LNCAP (cell line): ENCODE measurements around the gene ETFBKMT.

Source experiments
- TF ChIP-seq, protein P1 (sequence below): fragments of 450-650 bp; IDR thresholded peaks from 2 replicates; pipeline ENCODE4 v1.5.1; 2017; ENCODE audit warnings: mild to moderate bottlenecking

The ETFBKMT gene

DNA sequence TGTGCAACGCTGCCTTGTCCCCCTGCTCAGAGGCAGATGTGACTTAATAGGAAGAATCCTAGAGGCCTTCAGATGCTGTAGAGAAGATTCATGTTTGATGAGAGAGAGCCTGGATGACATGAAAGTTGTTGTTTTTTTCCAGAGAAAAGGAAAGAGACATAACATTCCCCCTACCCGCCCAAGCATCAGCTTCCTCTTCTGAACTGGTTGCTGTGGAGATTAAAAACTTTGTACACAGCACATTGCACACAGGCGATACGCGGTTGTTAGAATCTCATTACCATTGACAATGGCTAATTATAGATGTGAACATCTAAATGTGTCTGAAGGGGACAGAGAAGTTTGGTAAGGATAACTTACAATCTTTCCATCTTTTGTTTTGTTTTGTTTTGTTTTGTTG lies 13.6 kb upstream of the ETFBKMT start:
- TF ChIP-seq, protein P1, sequence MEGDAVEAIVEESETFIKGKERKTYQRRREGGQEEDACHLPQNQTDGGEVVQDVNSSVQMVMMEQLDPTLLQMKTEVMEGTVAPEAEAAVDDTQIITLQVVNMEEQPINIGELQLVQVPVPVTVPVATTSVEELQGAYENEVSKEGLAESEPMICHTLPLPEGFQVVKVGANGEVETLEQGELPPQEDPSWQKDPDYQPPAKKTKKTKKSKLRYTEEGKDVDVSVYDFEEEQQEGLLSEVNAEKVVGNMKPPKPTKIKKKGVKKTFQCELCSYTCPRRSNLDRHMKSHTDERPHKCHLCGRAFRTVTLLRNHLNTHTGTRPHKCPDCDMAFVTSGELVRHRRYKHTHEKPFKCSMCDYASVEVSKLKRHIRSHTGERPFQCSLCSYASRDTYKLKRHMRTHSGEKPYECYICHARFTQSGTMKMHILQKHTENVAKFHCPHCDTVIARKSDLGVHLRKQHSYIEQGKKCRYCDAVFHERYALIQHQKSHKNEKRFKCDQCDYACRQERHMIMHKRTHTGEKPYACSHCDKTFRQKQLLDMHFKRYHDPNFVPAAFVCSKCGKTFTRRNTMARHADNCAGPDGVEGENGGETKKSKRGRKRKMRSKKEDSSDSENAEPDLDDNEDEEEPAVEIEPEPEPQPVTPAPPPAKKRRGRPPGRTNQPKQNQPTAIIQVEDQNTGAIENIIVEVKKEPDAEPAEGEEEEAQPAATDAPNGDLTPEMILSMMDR = no peak

DNA sequence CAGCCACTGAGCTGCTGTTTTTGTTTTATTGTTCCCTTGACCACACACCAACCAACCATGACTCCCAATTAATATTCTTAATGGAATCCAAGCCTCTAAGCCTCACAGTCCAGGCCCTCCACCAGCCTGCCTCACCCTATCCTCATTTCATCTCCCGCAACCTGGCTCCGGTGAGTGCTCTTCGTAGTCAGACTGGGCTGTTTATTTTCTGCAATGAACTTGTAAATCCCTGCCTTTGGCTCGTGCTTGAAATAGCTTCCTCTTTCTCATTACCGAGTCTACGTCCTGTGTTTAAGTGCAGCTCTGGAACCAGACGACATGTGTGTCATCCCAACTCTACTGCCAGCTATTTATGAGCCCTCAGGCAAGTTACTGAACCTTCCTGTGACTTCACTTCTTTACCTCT lies 12.4 kb upstream of the ETFBKMT start:
- TF ChIP-seq, protein P1 = no peak

DNA sequence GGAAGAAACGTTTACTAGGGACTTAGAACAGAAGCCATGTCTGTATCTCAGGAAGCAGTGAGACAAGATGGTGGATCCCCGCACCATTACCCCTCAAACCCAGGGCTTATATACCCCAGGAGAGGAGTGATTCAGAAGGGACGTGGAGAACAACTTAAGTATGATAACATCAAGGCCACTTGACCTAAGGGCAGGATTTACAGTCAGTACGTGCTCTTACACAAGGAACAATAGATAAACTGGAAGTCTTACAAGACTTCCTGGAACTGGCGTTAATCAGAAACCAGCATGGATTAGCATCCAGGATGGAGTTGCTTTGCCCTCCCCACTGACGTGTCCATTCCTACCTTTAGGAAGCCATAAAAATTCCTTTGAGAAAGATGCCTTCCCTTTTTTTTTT lies 8.6 kb upstream of the ETFBKMT start:
- TF ChIP-seq, protein P1 = no peak

DNA sequence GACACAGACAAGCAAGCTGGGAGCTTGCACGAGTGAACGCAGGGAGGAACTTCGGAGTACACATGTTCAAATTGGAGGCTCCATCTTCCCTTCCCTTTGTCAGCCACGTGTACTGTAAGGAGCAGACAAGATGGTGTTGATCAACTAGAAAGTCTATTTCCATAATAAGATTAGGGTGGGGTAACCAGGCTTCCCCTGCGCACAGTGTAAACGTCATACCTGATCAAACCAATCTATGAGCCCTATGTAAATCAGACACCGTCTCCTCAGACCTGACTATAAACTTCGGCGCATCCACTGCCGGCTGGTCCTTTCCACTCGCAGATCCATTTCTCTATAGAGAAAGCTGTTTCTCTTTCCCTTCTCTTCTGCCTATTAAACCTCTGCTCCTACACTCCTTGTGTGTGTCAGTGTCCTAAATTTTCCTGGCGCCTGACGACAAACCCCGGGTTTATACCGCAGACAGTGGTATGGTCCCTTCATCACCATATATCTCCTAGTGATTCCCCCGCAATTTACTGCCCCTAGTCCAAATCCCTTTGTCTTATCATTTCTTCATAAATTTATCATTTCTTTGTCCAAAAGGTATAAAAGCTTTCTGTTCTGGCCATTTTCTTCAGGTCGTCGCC lies 7.5 kb upstream of the ETFBKMT start:
- TF ChIP-seq, protein P1 = no peak

DNA sequence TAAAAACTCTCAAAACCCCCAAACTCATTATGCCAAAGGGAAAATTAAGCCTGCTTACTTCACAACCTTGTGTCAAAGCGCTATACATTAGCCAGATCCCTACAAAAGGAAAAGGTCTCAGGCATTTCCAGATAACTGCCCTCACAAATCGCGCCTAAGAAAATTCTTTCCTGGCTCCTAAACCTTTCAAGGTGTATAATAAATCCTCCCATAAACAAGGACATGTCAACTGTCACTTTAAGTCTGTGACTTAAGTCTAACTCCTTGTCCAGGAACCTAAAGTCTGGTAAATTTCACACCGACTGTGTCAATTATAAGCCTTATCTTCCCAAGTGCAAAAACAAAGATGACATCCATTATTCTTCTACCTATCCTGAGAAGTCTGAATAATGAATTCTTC lies 4.3 kb upstream of the ETFBKMT start:
- TF ChIP-seq, protein P1 = no peak

DNA sequence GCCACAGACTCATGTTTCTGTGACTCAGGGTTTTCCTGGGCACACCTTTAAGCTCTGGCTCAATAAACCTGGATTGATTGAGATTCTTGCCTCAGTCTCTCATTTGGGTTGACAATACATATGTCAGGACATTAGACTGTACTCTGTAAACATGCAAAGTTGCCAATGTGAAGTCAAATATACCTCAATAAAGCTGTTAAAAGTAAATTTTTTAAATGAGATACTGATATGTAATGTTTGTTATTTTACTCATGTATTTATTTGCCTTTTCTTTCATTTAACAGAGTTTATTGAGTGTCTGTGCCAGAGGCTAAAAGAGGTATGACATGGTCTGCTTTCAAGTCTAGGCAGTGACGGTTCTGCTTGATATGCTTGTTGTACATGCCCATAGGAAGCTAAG lies 3.7 kb upstream of the ETFBKMT start:
- TF ChIP-seq, protein P1 = no peak

DNA sequence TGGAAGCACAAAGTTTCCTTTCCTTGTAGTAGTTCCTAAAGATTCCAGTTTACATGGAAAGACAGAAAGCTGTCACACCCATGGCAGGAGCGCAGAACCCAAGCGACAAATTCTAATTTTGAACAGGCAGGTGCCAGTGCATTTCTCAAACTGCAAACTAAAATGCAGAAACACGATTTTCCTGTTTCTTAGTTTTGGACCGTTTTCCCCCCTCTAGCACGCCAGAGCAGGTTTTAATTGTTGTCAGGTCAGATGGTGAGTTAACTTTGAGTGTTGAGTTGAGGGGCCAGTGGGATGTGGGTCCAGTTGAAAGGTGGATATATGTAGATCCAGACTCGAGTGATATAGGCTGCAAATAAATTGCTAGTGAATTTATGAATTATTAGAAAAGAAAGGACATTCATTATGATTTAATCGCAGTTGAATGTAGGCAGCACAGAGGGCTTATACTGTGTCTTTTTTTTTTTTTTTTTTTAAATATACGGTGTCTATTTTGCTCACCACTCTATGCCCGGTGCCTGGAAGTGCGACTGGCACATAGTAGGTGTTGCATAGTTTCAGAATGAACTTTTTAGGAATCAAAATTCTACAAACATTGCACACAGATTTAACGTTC lies 909 bp upstream of the ETFBKMT start:
- TF ChIP-seq, protein P1 = no peak
